B cell (primary cell): ENCODE data around the gene CENPN. TPM values are rescaled to one million over a fixed set of nuclear protein-coding genes. Genes with fewer than 3 reads are reported as not detected.

Experiments
- ATAC-seq: fragments of 200-7000 bp; cut with Tn5 transposase; one replicate; pipeline ENCODE4 v1.10.0; 2021; ENCODE audit warnings: low read depth, mild to moderate bottlenecking, moderate number of reproducible peaks, moderate library complexity
- CTCF ChIA-PET: fragments of 350-600 bp; sonication (Branson Sonifier 250); formaldehyde crosslinking; loops from one replicate; lab custom pipeline; 2021; ENCODE audit warnings: antibody characterized with exemption, inconsistent platforms; lab: Charles Lee
- POLR2A ChIA-PET: fragments of 350-600 bp; sonication (Branson Sonifier 250); formaldehyde crosslinking; loops from one replicate; lab custom pipeline; 2021; ENCODE audit warnings: antibody characterized with exemption; lab: Charles Lee
- DNase-seq: peaks from one replicate; pipeline ENCODE4 v3.0.0; 2013
- H2AFZ ChIP-seq: 2 replicates; pipeline ENCODE4 v1.6.1; 2012; ENCODE audit warnings: mild to moderate bottlenecking, low read depth, low read length; ENCODE audit not compliant: insufficient read depth, poor library complexity, severe bottlenecking
- H3K27ac ChIP-seq, 2 donors: 1 replicate in 1 of 2; 2 replicates in 1 of 2; pipeline ENCODE4 v1.5.1; 2012 to 2013; ENCODE audit warnings: low read length in 2 of 2, mild to moderate bottlenecking in 2 of 2, moderate library complexity in 1 of 2
- H3K27me3 ChIP-seq, 4 experiments: fragments of 200-600 bp in 1 of 4; sonication (generic) in 1 of 4; replicated peaks in 1 of 4; 1 replicate in 2 of 4; 2 replicates in 2 of 4; pipeline versions ENCODE4 v1.6.1 to v1.7.0; 2013 to 2016; ENCODE audit warnings: low read length in 3 of 4, mild to moderate bottlenecking in 2 of 4, mixed read lengths in 1 of 4, moderate library complexity in 1 of 4; ENCODE audit not compliant: insufficient read depth in 4 of 4, control insufficient read depth in 3 of 4; ENCODE audit errors: control extremely low read depth in 1 of 4
- H3K36me3 ChIP-seq, 2 experiments: replicated peaks in 1 of 2; 1 replicate in 1 of 2; 2 replicates in 1 of 2; pipeline versions ENCODE4 v1.6.1 to v1.7.1; 2013; ENCODE audit warnings: low read length in 1 of 2; ENCODE audit not compliant: insufficient read depth in 2 of 2, control insufficient read depth in 1 of 2; ENCODE audit errors: control extremely low read depth in 1 of 2, extremely low read depth in 1 of 2
- H3K4me1 ChIP-seq, 2 donors: fragments of 200-600 bp in 1 of 2; sonication (generic) in 1 of 2; 1 replicate in 1 of 2; 2 replicates in 1 of 2; pipeline versions ENCODE4 v1.5.1 to v1.6.1; 2013 to 2017; ENCODE audit warnings: low read length in 2 of 2; ENCODE audit not compliant: control insufficient read depth in 2 of 2, insufficient read depth in 2 of 2
- H3K4me2 ChIP-seq: replicated peaks from 2 replicates; pipeline ENCODE3; 2012; ENCODE audit warnings: mild to moderate bottlenecking, low read depth, low read length; ENCODE audit not compliant: poor library complexity, severe bottlenecking
- H3K4me3 ChIP-seq, 5 experiments: fragments of 200-600 bp in 1 of 5; sonication (generic) in 1 of 5; 1 replicate in 3 of 5; 2 replicates in 2 of 5; pipeline versions ENCODE4 v1.5.1 to v1.7.0; 2011 to 2016; ENCODE audit warnings: low read length in 4 of 5, mild to moderate bottlenecking in 4 of 5, low read depth in 2 of 5, control low read depth in 1 of 5, moderate library complexity in 1 of 5; ENCODE audit not compliant: insufficient read depth in 1 of 5; ENCODE audit errors: control extremely low read depth in 1 of 5, extremely low read depth in 1 of 5
- H3K79me2 ChIP-seq: fragments of 200-600 bp; sonication (generic); one replicate; pipeline ENCODE4 v1.6.0; 2016; ENCODE audit warnings: low read length; ENCODE audit not compliant: control insufficient read depth, insufficient read depth
- H3K9ac ChIP-seq: fragments of 200-600 bp; sonication (generic); 2 replicates; pipeline ENCODE4 v1.6.1; 2017; ENCODE audit warnings: mild to moderate bottlenecking, low read length, moderate library complexity
- H3K9me3 ChIP-seq, 3 donors: one replicate each; pipeline versions ENCODE4 v1.6.1 to v1.7.1; 2013; ENCODE audit warnings: low read length in 2 of 3; ENCODE audit not compliant: control insufficient read depth in 2 of 3, insufficient read depth in 1 of 3; ENCODE audit errors: control extremely low read depth in 1 of 3
- H4K20me1 ChIP-seq: 2 replicates; pipeline ENCODE4 v1.6.0; 2012; ENCODE audit warnings: mild to moderate bottlenecking, low read length; ENCODE audit not compliant: insufficient read depth, control insufficient read depth, poor library complexity, severe bottlenecking
- H3K27ac Mint-ChIP-seq: one replicate; pipeline ENCODE4 v1.8.0; 2021; ENCODE audit warnings: mixed read lengths
- H3K27me3 Mint-ChIP-seq: one replicate; pipeline ENCODE4 v1.8.0; 2021; ENCODE audit warnings: mixed read lengths
- H3K4me1 Mint-ChIP-seq: one replicate; pipeline ENCODE4 v1.8.0; 2021; ENCODE audit warnings: mixed read lengths
- H3K4me3 Mint-ChIP-seq: one replicate; pipeline ENCODE4 v1.8.0; 2021; ENCODE audit warnings: mixed read lengths
- H3K9me3 Mint-ChIP-seq: one replicate; pipeline ENCODE4 v1.8.0; 2022; ENCODE audit warnings: mixed read lengths; ENCODE audit not compliant: insufficient read depth
- CTCF ChIP-seq: fragments of 200-600 bp; IDR thresholded peaks from one replicate; pipeline ENCODE4 v1.8.0; 2022; ENCODE audit warnings: antibody characterized with exemption, mild to moderate bottlenecking
- EZH2 ChIP-seq: IDR thresholded peaks from 2 replicates; pipeline ENCODE4 v1.6.1; 2012; ENCODE audit warnings: borderline replicate concordance, low read depth, mild to moderate bottlenecking, moderate library complexity, low read length; ENCODE audit not compliant: insufficient read depth, poor library complexity, severe bottlenecking
- WGBS: methylation state at CpG from one replicate; pipeline ENCODE4 v1.1.5; 2013; ENCODE audit warnings: missing lambda C conversion rate; ENCODE audit not compliant: insufficient coverage; 5-methylcytosine and 5-hydroxymethylcytosine counted together
- intact Hi-C: fragments of 100-400 bp; cut with micrococcal nuclease; formaldehyde crosslinking; loops from one replicate; pipeline ENCODE4 v1.10.0; 2022
- polyA plus RNA-seq: library from polyadenylated mRNA; depleted of rRNA; stranded (reverse); fragments of >200 nt; gene quantifications from 2 replicates; pipeline ENCODE4 v1.2.3, GENCODE V29; 2012
- total RNA-seq, 2 donors: library from RNA; stranded (reverse); fragments of 120-200 nt in 1 of 2; gene quantifications; 1 replicate in 1 of 2; 2 replicates in 1 of 2; pipeline versions ENCODE4 v1.2.3 to v1.2.4, GENCODE V29; 2013 to 2022

The CENPN gene
- total and polyA plus RNA-seq, 2 donors (not counting 1 experiment from before 2014, with no cell fraction given), result 3.0 to 4.0 TPM

DNA sequence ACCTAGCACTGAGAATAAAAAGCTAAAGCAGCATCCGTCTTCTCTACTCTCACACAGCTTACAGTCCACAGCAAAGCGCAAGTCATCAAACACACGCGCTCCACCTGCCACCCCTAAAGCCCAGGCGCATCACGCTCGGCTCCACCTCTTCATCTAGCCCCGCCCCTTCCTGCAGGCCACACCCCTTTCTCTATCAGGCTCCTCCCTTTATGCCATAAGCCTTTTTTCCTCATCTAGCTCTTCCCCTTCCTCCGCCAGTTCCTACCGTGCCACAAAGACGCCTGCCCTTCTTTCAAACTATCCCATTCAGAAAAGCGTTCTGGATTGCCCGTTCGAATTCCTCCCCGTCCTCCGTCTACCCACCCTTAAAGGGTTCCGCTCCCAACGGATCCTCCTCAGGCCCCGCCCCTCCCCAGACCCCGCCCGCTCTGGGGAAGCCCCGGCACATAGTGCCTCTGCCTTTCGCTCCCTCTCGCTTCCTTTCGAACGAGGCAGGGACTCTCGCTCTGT is 69.6 kb downstream of the CENPN start:
- peaks cover 0 to 1% (median 0%) of the 10 kb centered on the region in 3 donors for H3K9me3 ChIP-seq
- H3K27me3 Mint-ChIP-seq, result no peaks in the 10 kb centered on the region
- WGBS, result under 1% methylated on average over 27 of the region's 27 CpGs
- POLR2A ChIA-PET, result interaction anchor here (0.6 to 1.4 kb wide), 4 partner anchors 41 to 324 kb away, joined by 3 to 8 read pairs (median 4); partner anchors contain the start of genes ATMIN, CENPN, CMC2 and GAN
- peaks cover 4% of the 10 kb centered on the region for H3K4me1 Mint-ChIP-seq
- H3K9ac ChIP-seq, result peak overlapping the region; percentile 84
- peak overlapping the region; percentile 82 for H3K4me2 ChIP-seq
- H3K4me1 ChIP-seq, result peaks cover 4 to 12% of the 10 kb centered on the region in 2 donors
- no peak overlapping the region for H3K27ac Mint-ChIP-seq
- no peaks in the 10 kb centered on the region for H3K79me2 ChIP-seq
- no peaks in the 10 kb centered on the region for H3K36me3 ChIP-seq
- peak; percentile 82 for ATAC-seq
- no peaks in the 10 kb centered on the region for H3K9me3 Mint-ChIP-seq
- H4K20me1 ChIP-seq, result no peaks in the 10 kb centered on the region
- H3K27ac ChIP-seq, result peak overlapping the region; percentile 79 to 89
- TF ChIP-seq CTCF (no peak), EZH2 (no peak)
- intact Hi-C loops, result loop anchor here (1.0 to 2.0 kb wide), 6 partner anchors 20 to 1094 kb away; partner anchors contain the start of genes ATMIN, CENPN, DYNLRB2 and GCSH
- H3K4me3 Mint-ChIP-seq, result no peak overlapping the region
- peak overlapping the region; percentile 67 to 84 (median 82) for H3K4me3 ChIP-seq
- peak; percentile 96 for DNase-seq
- CTCF ChIA-PET, result interaction anchor here (1.2 to 7.9 kb wide), 4 partner anchors 39 to 72 kb away, joined by 5 to 57 read pairs (median 12); partner anchors contain the start of genes ATMIN, CENPN and CMC2
- H3K27me3 ChIP-seq, result no peaks in the 10 kb centered on the region
- peak overlapping the region; percentile 90 for H2AFZ ChIP-seq
